Myocyte (in vitro differentiated cells): Measurements from ENCODE around the gene PRAMEF2. TPM values are rescaled to one million over a fixed set of nuclear protein-coding genes. Genes with fewer than 3 reads are reported as not detected.
"Not testable (repeated sequence)": the region's sequence is repeated elsewhere in the genome, so short reads cannot be mapped to it uniquely, and the experiment has no call there.

ENCODE experiments used
- DNase-seq: peaks from one replicate; pipeline ENCODE4 v3.0.0-alpha.2; 2012; ENCODE audit warnings: low read depth
- polyA plus RNA-seq: library from polyadenylated mRNA; unstranded; fragments of >200 nt; gene quantifications from one replicate; pipeline ENCODE4 v1.2.1, GENCODE V29; 2012; ENCODE audit warnings: missing spikeins
- total RNA-seq: library from RNA; depleted of rRNA; stranded (reverse); fragments of >200 nt; gene quantifications from 2 replicates; pipeline ENCODE4 v1.2.3, GENCODE V29; 2014

Gene PRAMEF2
- total RNA-seq, result not detected in 2 replicates
- polyA plus RNA-seq, result not detected

GRCh38 chr1:12856786-12857185, at the start of gene PRAMEF2:
TSS of gene PRAMEF2 (plus strand) at chr1:12857086. CDS start at chr1:12859010, 1,924 bp downstream.
- not testable (repeated sequence) for DNase-seq

GRCh38 chr1:12809933-12810332, 47.0 kb upstream of the PRAMEF2 start:
- no peak for DNase-seq

GRCh38 chr1:12810691-12811408, 46.0 kb upstream of the PRAMEF2 start:
- no peak for DNase-seq

GRCh38 chr1:12811409-12811784, 45.5 kb upstream of the PRAMEF2 start:
- DNase-seq, result no peak

- not testable (repeated sequence) for DNase-seq
These were observed 37.8 kb upstream of the PRAMEF2 start for GRCh38 chr1:12819061-12819460.

- DNase-seq, result not testable (repeated sequence)
These were observed 25.6 kb upstream of the PRAMEF2 start, which contains the start of gene PRAMEF11 for GRCh38 chr1:12831310-12831709. TSS of gene PRAMEF11 (minus strand) at chr1:12831410. CDS start at chr1:12828789, 2,621 bp downstream.

- DNase-seq, result not testable (repeated sequence)
These were observed 23.6 kb upstream of the PRAMEF2 start for GRCh38 chr1:12833251-12833650.

GRCh38 chr1:12848620-12849019, 8.3 kb upstream of the PRAMEF2 start, which contains the start of gene HNRNPCL1:
TSS of gene HNRNPCL1 (minus strand) at chr1:12848720. CDS start at chr1:12848289, 431 bp downstream.
- not testable (repeated sequence) for DNase-seq

- peak; percentile 1 for DNase-seq
These were observed 5.1 kb upstream of the PRAMEF2 start for GRCh38 chr1:12851779-12852178.

GRCh38 chr1:12863131-12863880, 6.4 kb downstream of the PRAMEF2 start:
- not testable (repeated sequence) for DNase-seq

- not testable (repeated sequence) for DNase-seq
These were observed 21.6 kb downstream of the PRAMEF2 start for GRCh38 chr1:12878453-12878852.

GRCh38 chr1:12886101-12886500, 29.2 kb downstream of the PRAMEF2 start, which contains the start of gene PRAMEF4:
TSS of gene PRAMEF4 (minus strand) at chr1:12886201. CDS start at chr1:12883394, 2,807 bp downstream.
- DNase-seq, result not testable (repeated sequence)

- DNase-seq, result not testable (repeated sequence)
These were observed 41.3 kb downstream of the PRAMEF2 start, which contains the start of gene PRAMEF10 for GRCh38 chr1:12898170-12898569. TSS of gene PRAMEF10 (minus strand) at chr1:12898270. CDS start at chr1:12895847, 2,423 bp downstream.

- not testable (repeated sequence) for DNase-seq
These were observed 42.3 kb downstream of the PRAMEF2 start for GRCh38 chr1:12899186-12899585.

- not testable (repeated sequence) for DNase-seq
These were observed 47.1 kb downstream of the PRAMEF2 start for GRCh38 chr1:12903793-12904572.

Other genes with a start within 250 kb of the PRAMEF2 start
- gene DHRS3, start 238.9 kb upstream of the PRAMEF2 start, total RNA-seq, result 0.21 TPM in 1 of 2 replicates, not detected in the other
- not detected in 2 replicates for gene AADACL4, start 213.0 kb upstream of the PRAMEF2 start, total RNA-seq
- not detected in 2 replicates for gene AADACL3, start 141.0 kb upstream of the PRAMEF2 start, total RNA-seq
- not detected in 2 replicates for gene CFAP107, start 110.9 kb upstream of the PRAMEF2 start, total RNA-seq
- gene PRAMEF12, start 83.3 kb upstream of the PRAMEF2 start, total RNA-seq, result not detected in 2 replicates
- gene PRAMEF1, start 65.7 kb upstream of the PRAMEF2 start, total RNA-seq, result not detected in 2 replicates
- not detected in 2 replicates for gene PRAMEF11, start 25.7 kb upstream of the PRAMEF2 start, total RNA-seq
- not detected in 2 replicates for gene HNRNPCL1, start 8.4 kb upstream of the PRAMEF2 start, total RNA-seq
- gene PRAMEF4, start 29.1 kb downstream of the PRAMEF2 start, total RNA-seq, result not detected in 2 replicates
- not detected in 2 replicates for gene PRAMEF10, start 41.2 kb downstream of the PRAMEF2 start, total RNA-seq
- not detected in 2 replicates for gene PRAMEF7, start 59.5 kb downstream of the PRAMEF2 start, total RNA-seq
- gene PRAMEF6, start 90.5 kb downstream of the PRAMEF2 start, total RNA-seq, result not detected in 2 replicates
- not detected in 2 replicates for gene PRAMEF27, start 199.5 kb downstream of the PRAMEF2 start, total RNA-seq
- not detected in 2 replicates for gene HNRNPCL3, start 203.7 kb downstream of the PRAMEF2 start, total RNA-seq
- gene PRAMEF25, start 213.7 kb downstream of the PRAMEF2 start, total RNA-seq, result not detected in 2 replicates